HL-60 (cell line): ENCODE results near the gene SAP30.

Experiments used
- DNase-seq, 2 experiments: peaks; one replicate each; pipeline ENCODE4 v3.0.0-alpha.2; 2010 to 2020; ENCODE audit warnings: low read depth in 1 of 2, low spot score in 1 of 2
- H3K27ac ChIP-seq: fragments of 250-450 bp; sonication (Bioruptor Pico); replicated peaks from 2 replicates; pipeline ENCODE4 v1.5.1; 2020; ENCODE audit warnings: mild to moderate bottlenecking, moderate library complexity
- H3K27me3 ChIP-seq: fragments of 250-450 bp; sonication (Bioruptor Pico); 2 replicates; pipeline ENCODE4 v1.5.1; 2021; ENCODE audit warnings: mild to moderate bottlenecking, moderate library complexity; ENCODE audit not compliant: insufficient read depth, poor library complexity, severe bottlenecking
- H3K4me3 ChIP-seq: replicated peaks from 2 replicates; pipeline ENCODE4 v1.5.1; 2011; ENCODE audit warnings: mild to moderate bottlenecking, control low read depth, low read length; ENCODE audit not compliant: insufficient read depth
- GABPA ChIP-seq: IDR thresholded peaks from 2 replicates; pipeline ENCODE4 v1.6.1; 2012; ENCODE audit warnings: low read depth
- POLR2AphosphoS5 ChIP-seq: IDR thresholded peaks from 2 replicates; pipeline ENCODE4 v1.6.1; 2012; ENCODE audit warnings: low read depth
- SPI1 ChIP-seq: IDR thresholded peaks from 2 replicates; pipeline ENCODE4 v1.6.1; 2012; ENCODE audit warnings: low read depth, mild to moderate bottlenecking, borderline replicate concordance
- TF ChIP-seq, protein P1 (sequence below): IDR thresholded peaks from one replicate; pipeline ENCODE4 v1.5.1; 2011; ENCODE audit warnings: low read length, control low read depth, inconsistent platforms; ENCODE audit not compliant: insufficient read depth
- TF ChIP-seq, protein P2 (sequence below): IDR thresholded peaks from 2 replicates; pipeline ENCODE4 v1.6.1; 2012; ENCODE audit warnings: low read depth; ENCODE audit not compliant: insufficient replicate concordance

Gene SAP30

DNA sequence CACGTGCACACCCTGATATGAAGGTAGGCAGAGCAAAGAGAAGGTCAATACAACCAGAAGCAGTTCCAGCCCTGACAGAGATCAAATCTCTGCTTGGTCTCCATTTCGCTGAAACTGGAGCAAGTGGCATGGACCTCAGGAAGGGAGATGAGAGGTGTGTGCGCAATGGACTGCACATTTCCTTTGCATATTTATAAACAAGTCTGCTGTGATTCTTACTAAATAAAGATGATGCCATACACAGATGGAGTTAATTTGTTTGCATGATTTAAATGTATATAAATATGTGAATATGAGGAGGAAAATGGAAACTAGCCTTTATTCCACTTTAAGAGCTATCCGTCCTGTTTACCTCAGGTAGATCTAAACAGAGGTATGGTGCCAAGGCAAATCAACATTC lies 30.3 kb downstream of the SAP30 start:
- no peak overlapping the region for H3K4me3 ChIP-seq
- no peak for TF ChIP-seq GABPA
- no peak for TF ChIP-seq SPI1
- TF ChIP-seq, protein P1, sequence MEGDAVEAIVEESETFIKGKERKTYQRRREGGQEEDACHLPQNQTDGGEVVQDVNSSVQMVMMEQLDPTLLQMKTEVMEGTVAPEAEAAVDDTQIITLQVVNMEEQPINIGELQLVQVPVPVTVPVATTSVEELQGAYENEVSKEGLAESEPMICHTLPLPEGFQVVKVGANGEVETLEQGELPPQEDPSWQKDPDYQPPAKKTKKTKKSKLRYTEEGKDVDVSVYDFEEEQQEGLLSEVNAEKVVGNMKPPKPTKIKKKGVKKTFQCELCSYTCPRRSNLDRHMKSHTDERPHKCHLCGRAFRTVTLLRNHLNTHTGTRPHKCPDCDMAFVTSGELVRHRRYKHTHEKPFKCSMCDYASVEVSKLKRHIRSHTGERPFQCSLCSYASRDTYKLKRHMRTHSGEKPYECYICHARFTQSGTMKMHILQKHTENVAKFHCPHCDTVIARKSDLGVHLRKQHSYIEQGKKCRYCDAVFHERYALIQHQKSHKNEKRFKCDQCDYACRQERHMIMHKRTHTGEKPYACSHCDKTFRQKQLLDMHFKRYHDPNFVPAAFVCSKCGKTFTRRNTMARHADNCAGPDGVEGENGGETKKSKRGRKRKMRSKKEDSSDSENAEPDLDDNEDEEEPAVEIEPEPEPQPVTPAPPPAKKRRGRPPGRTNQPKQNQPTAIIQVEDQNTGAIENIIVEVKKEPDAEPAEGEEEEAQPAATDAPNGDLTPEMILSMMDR: no peak
- TF ChIP-seq POLR2AphosphoS5: no peak
- TF ChIP-seq, protein P2, sequence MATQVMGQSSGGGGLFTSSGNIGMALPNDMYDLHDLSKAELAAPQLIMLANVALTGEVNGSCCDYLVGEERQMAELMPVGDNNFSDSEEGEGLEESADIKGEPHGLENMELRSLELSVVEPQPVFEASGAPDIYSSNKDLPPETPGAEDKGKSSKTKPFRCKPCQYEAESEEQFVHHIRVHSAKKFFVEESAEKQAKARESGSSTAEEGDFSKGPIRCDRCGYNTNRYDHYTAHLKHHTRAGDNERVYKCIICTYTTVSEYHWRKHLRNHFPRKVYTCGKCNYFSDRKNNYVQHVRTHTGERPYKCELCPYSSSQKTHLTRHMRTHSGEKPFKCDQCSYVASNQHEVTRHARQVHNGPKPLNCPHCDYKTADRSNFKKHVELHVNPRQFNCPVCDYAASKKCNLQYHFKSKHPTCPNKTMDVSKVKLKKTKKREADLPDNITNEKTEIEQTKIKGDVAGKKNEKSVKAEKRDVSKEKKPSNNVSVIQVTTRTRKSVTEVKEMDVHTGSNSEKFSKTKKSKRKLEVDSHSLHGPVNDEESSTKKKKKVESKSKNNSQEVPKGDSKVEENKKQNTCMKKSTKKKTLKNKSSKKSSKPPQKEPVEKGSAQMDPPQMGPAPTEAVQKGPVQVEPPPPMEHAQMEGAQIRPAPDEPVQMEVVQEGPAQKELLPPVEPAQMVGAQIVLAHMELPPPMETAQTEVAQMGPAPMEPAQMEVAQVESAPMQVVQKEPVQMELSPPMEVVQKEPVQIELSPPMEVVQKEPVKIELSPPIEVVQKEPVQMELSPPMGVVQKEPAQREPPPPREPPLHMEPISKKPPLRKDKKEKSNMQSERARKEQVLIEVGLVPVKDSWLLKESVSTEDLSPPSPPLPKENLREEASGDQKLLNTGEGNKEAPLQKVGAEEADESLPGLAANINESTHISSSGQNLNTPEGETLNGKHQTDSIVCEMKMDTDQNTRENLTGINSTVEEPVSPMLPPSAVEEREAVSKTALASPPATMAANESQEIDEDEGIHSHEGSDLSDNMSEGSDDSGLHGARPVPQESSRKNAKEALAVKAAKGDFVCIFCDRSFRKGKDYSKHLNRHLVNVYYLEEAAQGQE: no peak
- no peak overlapping the region for H3K27ac ChIP-seq
- DNase-seq: no peak
- H3K27me3 ChIP-seq: no peaks in the 10 kb centered on the region

DNA sequence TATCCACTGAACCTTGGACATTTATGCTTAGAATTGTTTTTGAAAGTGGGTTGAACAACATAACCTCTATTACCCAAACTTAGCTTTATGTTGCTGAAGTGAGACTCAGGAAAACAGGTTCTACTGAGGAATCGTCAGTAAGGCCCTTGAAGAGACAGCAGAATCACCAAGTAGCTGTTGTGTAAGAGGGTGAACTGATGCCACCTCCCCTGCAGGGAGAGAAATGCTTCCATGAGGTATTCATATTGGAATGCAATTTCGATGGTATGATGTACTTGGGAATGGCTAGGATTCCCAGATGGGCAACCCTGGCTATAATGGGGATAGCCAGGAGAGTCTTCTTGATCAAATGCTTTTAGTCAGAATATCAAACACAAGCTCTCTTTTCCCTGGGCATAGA lies 32.3 kb downstream of the SAP30 start:
- no peak overlapping the region for H3K27ac ChIP-seq
- H3K27me3 ChIP-seq: no peaks in the 10 kb centered on the region
- no peak for DNase-seq
- no peak for TF ChIP-seq POLR2AphosphoS5
- TF ChIP-seq, protein P2: no peak
- TF ChIP-seq SPI1: no peak
- TF ChIP-seq, protein P1: no peak
- no peak for TF ChIP-seq GABPA
- no peak overlapping the region for H3K4me3 ChIP-seq

DNA sequence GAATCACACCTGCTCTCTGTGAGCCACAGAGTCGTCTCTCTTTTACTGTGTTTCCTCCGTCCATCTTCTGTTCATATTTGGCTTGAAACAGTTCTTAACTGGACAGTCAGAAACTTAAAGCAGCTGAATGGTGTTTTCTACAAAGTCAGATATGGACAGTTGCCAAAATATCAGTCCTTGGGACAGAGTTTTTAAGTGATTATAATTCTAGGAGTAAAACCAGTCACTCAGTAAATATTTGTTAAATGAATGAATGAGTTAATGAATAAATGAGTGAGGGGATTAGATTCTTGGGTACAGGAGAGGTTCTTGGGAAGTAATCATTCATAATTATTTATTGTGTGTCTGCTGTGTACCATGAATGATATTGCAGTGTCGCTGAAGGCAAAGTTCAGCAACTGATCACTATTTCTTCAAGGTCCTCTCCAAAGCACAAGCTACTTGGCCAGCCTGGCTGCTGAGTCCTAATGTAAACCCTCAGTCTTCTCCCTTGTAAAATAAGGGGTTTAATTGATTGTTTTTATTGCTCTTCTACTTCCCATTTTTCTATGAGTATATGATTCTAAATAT lies 33.6 kb downstream of the SAP30 start:
- no peak for DNase-seq
- Histone ChIP-seq H3K27me3 (no peaks in the 10 kb centered on the region), H3K27ac (no peak overlapping the region), H3K4me3 (no peak overlapping the region)
- TF ChIP-seq SPI1 (no peak), POLR2AphosphoS5 (no peak), GABPA (no peak)
- TF ChIP-seq, protein P1: no peak
- TF ChIP-seq, protein P2: no peak
